NT2/D1 (cell line): ENCODE results near the gene MTMR8.

Experiments
- YY1 ChIP-seq: IDR thresholded peaks from 2 replicates; pipeline ENCODE4 v1.6.1; 2011; ENCODE audit not compliant: insufficient read length, insufficient read depth
- ZNF274 ChIP-seq: IDR thresholded peaks from 2 replicates; pipeline ENCODE4 v1.6.1; 2011; ENCODE audit warnings: mild to moderate bottlenecking, low read depth, low read length

GRCh38 chrX:64352081-64352480 lies 43.2 kb downstream of the MTMR8 start:
- TF ChIP-seq YY1 (no peak), ZNF274 (no peak)
